AG08396 (cell line): Measurements from ENCODE around the gene TRIM3.
"Not testable (repeated sequence)": the region's sequence is repeated elsewhere in the genome, so short reads cannot be mapped to it uniquely, and the experiment has no call there.

Source experiments
- DNase-seq: peaks from one replicate; pipeline ENCODE4 v3.0.0; 2012; ENCODE audit warnings: low spot score, mixed read lengths

The TRIM3 gene

GRCh38 chr11:6473451-6474412, at the start of gene TRIM3:
TRIM3 (minus strand) TSS chr11:6473941; CDS start chr11:6465695, 8,246 bp downstream.
- DNase-seq = peak; percentile 99

- DNase-seq = no peak
Measured at GRCh38 chr11:6523253-6523652, 49.5 kb upstream of the TRIM3 start.

GRCh38 chr11:6521946-6522345, 48.2 kb upstream of the TRIM3 start:
- DNase-seq = not testable (repeated sequence)

GRCh38 chr11:6520265-6520664, 46.5 kb upstream of the TRIM3 start:
- no peak for DNase-seq

- DNase-seq = no peak
Measured at GRCh38 chr11:6516865-6517264, 43.1 kb upstream of the TRIM3 start.

GRCh38 chr11:6505577-6506240, 32.0 kb upstream of the TRIM3 start:
- peak; percentile 44 for DNase-seq

GRCh38 chr11:6504166-6504565, 30.4 kb upstream of the TRIM3 start:
- no peak for DNase-seq

- no peak for DNase-seq
Measured at GRCh38 chr11:6502382-6502781, 28.6 kb upstream of the TRIM3 start.

- DNase-seq = no peak
Measured at GRCh38 chr11:6498544-6498943, 24.8 kb upstream of the TRIM3 start.

- peak; percentile 40 for DNase-seq
Measured at GRCh38 chr11:6498121-6498520, 24.4 kb upstream of the TRIM3 start.

GRCh38 chr11:6497069-6497839, 23.5 kb upstream of the TRIM3 start, which contains the start of gene DNHD1:
DNHD1 (plus strand) TSS chr11:6497280; CDS start chr11:6498216, 936 bp downstream.
- peak; percentile 44 for DNase-seq

GRCh38 chr11:6489306-6489705, 15.6 kb upstream of the TRIM3 start:
- no peak for DNase-seq

- no peak for DNase-seq
Measured at GRCh38 chr11:6488821-6489220, 15.1 kb upstream of the TRIM3 start.

GRCh38 chr11:6488342-6488741, 14.6 kb upstream of the TRIM3 start:
- DNase-seq = no peak

GRCh38 chr11:6486938-6487337, 13.2 kb upstream of the TRIM3 start:
- no peak for DNase-seq

GRCh38 chr11:6486256-6486655, 12.5 kb upstream of the TRIM3 start:
- no peak for DNase-seq

- DNase-seq = no peak
Measured at GRCh38 chr11:6485661-6486060, 11.9 kb upstream of the TRIM3 start.

GRCh38 chr11:6483015-6483414, 9.3 kb upstream of the TRIM3 start:
- no peak for DNase-seq

GRCh38 chr11:6482441-6482840, 8.7 kb upstream of the TRIM3 start:
- DNase-seq = no peak

GRCh38 chr11:6481924-6482275, 8.2 kb upstream of the TRIM3 start:
- DNase-seq = no peak

- DNase-seq = peak; percentile 97
Measured at GRCh38 chr11:6481012-6481923, 7.5 kb upstream of the TRIM3 start, which contains the start of the genes ARFIP2 and TIMM10B. ARFIP2 (minus strand) TSS chr11:6481331; CDS start chr11:6480421, 910 bp downstream. TIMM10B (plus strand) TSS chr11:6481501; CDS start chr11:6481517, 16 bp downstream.
